CD14-positive monocyte (primary cell): Measurements from ENCODE around the gene GNG4. TPM values are rescaled to one million over a fixed set of nuclear protein-coding genes. Genes with fewer than 3 reads are reported as not detected.
A peak's percentile ranks its signal among the peaks of the same experiment; 100 is the strongest.

Experiments used
- DNase-seq, 3 donors: peaks; one replicate each; pipeline ENCODE4 v3.0.0-alpha.2; 2011 to 2022
- H2AFZ ChIP-seq: 2 replicates; pipeline ENCODE4 v1.6.0; 2012; ENCODE audit warnings: mild to moderate bottlenecking, low read depth, low read length, inconsistent platforms; ENCODE audit not compliant: insufficient read depth, poor library complexity, severe bottlenecking
- H3K27ac ChIP-seq, 2 donors: 1 replicate in 1 of 2; 2 replicates in 1 of 2; pipeline ENCODE4 v1.5.1; 2012 to 2013; ENCODE audit warnings: low read length in 2 of 2, control low read depth in 1 of 2, inconsistent platforms in 1 of 2, low read depth in 1 of 2, mild to moderate bottlenecking in 1 of 2
- H3K27me3 ChIP-seq, 2 donors: one replicate each; pipeline versions ENCODE4 v1.6.0 to v1.6.1; 2011 to 2013; ENCODE audit warnings: low read length in 2 of 2; ENCODE audit not compliant: control insufficient read depth in 2 of 2, insufficient read depth in 2 of 2
- H3K36me3 ChIP-seq, 2 donors: replicated peaks in 1 of 2; 1 replicate in 1 of 2; 2 replicates in 1 of 2; pipeline versions ENCODE4 v1.5.1 to v1.6.1; 2012 to 2013; ENCODE audit warnings: low read length in 2 of 2, control low read depth in 1 of 2, inconsistent platforms in 1 of 2, mild to moderate bottlenecking in 1 of 2; ENCODE audit not compliant: insufficient read depth in 2 of 2, control insufficient read depth in 1 of 2
- H3K4me1 ChIP-seq, 2 donors: 1 replicate in 1 of 2; 2 replicates in 1 of 2; pipeline versions ENCODE4 v1.5.1 to v1.6.1; 2012 to 2013; ENCODE audit warnings: low read length in 2 of 2, control low read depth in 1 of 2, inconsistent platforms in 1 of 2, mild to moderate bottlenecking in 1 of 2, moderate library complexity in 1 of 2; ENCODE audit not compliant: insufficient read depth in 2 of 2, control insufficient read depth in 1 of 2
- H3K4me2 ChIP-seq: replicated peaks from 2 replicates; pipeline ENCODE3; 2012; ENCODE audit warnings: low read length, moderate library complexity, mild to moderate bottlenecking; ENCODE audit not compliant: poor library complexity, severe bottlenecking; ENCODE audit errors: extremely low read depth
- H3K4me3 ChIP-seq, 3 experiments: fragments of 200-600 bp in 1 of 3; sonication (generic) in 1 of 3; replicated peaks in 1 of 3; 1 replicate in 2 of 3; 2 replicates in 1 of 3; pipeline ENCODE4 v1.5.1; 2011 to 2013; ENCODE audit warnings: low read length in 3 of 3, mild to moderate bottlenecking in 3 of 3, control low read depth in 2 of 3, low read depth in 2 of 3, inconsistent platforms in 1 of 3, moderate library complexity in 1 of 3
- H3K79me2 ChIP-seq: 2 replicates; pipeline ENCODE4 v1.6.0; 2012; ENCODE audit warnings: mild to moderate bottlenecking, control low read depth, inconsistent platforms, low read length, moderate library complexity; ENCODE audit not compliant: insufficient read depth
- H3K9ac ChIP-seq: 2 replicates; pipeline ENCODE4 v1.6.0; 2017; ENCODE audit warnings: low read length, mild to moderate bottlenecking; ENCODE audit not compliant: insufficient read depth, poor library complexity, severe bottlenecking
- H3K9me3 ChIP-seq, 2 donors: replicated peaks in 1 of 2; 1 replicate in 1 of 2; 2 replicates in 1 of 2; pipeline versions ENCODE4 v1.5.1 to v1.6.1; 2012 to 2013; ENCODE audit warnings: low read length in 2 of 2, control low read depth in 1 of 2; ENCODE audit not compliant: control insufficient read depth in 1 of 2, insufficient read depth in 1 of 2
- H4K20me1 ChIP-seq: 2 replicates; pipeline ENCODE4 v1.6.0; 2012; ENCODE audit warnings: mild to moderate bottlenecking, low read length, control low read depth, moderate library complexity; ENCODE audit not compliant: insufficient read depth
- H3K27ac Mint-ChIP-seq, 7 donors: one replicate each; pipeline ENCODE4 v1.8.0; 2020; ENCODE audit warnings: mild to moderate bottlenecking in 7 of 7, mixed read lengths in 7 of 7, moderate library complexity in 6 of 7, inconsistent platforms in 2 of 7
- H3K27me3 Mint-ChIP-seq, 3 donors: one replicate each; pipeline ENCODE4 v1.8.0; 2021 to 2022; ENCODE audit warnings: low read depth in 3 of 3, mild to moderate bottlenecking in 3 of 3, mixed read lengths in 3 of 3, moderate library complexity in 3 of 3, inconsistent platforms in 1 of 3
- H3K36me3 Mint-ChIP-seq, 2 donors: one replicate each; pipeline ENCODE4 v1.8.0; 2020; ENCODE audit warnings: mixed read lengths in 2 of 2, inconsistent platforms in 1 of 2, mild to moderate bottlenecking in 1 of 2
- H3K4me1 Mint-ChIP-seq: one replicate; pipeline ENCODE4 v1.8.0; 2020; ENCODE audit warnings: mild to moderate bottlenecking, mixed read lengths
- H3K4me3 Mint-ChIP-seq, 2 donors: one replicate each; pipeline ENCODE4 v1.8.0; 2020; ENCODE audit warnings: mild to moderate bottlenecking in 2 of 2, mixed read lengths in 2 of 2, moderate library complexity in 1 of 2
- H3K9me3 Mint-ChIP-seq, 7 donors: one replicate each; pipeline ENCODE4 v1.8.0; 2020 to 2022; ENCODE audit warnings: mixed read lengths in 7 of 7, mild to moderate bottlenecking in 6 of 7, moderate library complexity in 6 of 7, inconsistent platforms in 2 of 7
- WGBS: methylation state at CpG from one replicate; pipeline ENCODE4 v1.1.5; 2013; ENCODE audit warnings: missing lambda C conversion rate; ENCODE audit not compliant: insufficient coverage; 5-methylcytosine and 5-hydroxymethylcytosine counted together
- intact Hi-C, 2 donors: fragments of 100-400 bp; cut with micrococcal nuclease; formaldehyde crosslinking; loops; one replicate each; pipeline versions ENCODE4 v1.15.0 to v1.15.1; 2023
- polyA plus RNA-seq, 3 donors: library from polyadenylated mRNA; depleted of rRNA in 1 of 3; unstranded in 2 of 3; stranded (reverse) in 1 of 3; fragments of 300-500 nt in 2 of 3; fragments of >200 nt in 1 of 3; fragmentation: Illumina TruSeq in 2 of 3; gene quantifications; 1 replicate in 2 of 3; 2 replicates in 1 of 3; pipeline ENCODE4 v1.2.3, GENCODE V29; 2012 to 2021
- TF ChIP-seq, protein P1 (sequence below): fragments of 200-600 bp; IDR thresholded peaks from one replicate; pipeline ENCODE4 v1.8.0; 2022; ENCODE audit warnings: antibody characterized with exemption, mild to moderate bottlenecking

The GNG4 gene
- polyA plus RNA-seq, 3 donors = not detected

DNA sequence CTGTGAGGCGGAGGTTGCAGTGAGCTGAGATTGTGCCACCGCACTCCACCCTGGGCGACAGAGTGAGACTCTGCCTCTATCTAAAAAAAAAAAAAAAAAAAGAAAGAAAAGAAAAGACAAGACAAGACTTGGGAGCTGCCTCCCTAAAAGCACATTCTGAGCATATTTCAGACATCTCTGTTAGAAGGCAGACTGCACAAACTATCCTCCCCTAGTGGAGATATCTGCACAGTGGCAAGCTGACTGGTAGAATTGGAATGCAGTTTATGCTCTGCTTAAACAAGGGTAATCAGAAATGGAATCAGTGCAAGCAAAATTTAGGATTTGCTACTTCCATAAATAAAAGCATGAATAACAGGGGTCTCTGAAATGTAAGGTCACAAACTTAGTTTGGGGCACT lies 31.8 kb downstream of the GNG4 start:
- Histone ChIP-seq H2AFZ (no peak overlapping the region), H3K9ac (no peak overlapping the region), H3K79me2 (no peaks in the 10 kb centered on the region), H3K27ac (no peak overlapping the region), H4K20me1 (no peaks in the 10 kb centered on the region), H3K4me3 (no peak overlapping the region), H3K27me3 (no peaks in the 10 kb centered on the region), H3K36me3 (no peaks in the 10 kb centered on the region), H3K9me3 (no peaks in the 10 kb centered on the region), H3K4me2 (no peak overlapping the region), H3K4me1 (no peaks in the 10 kb centered on the region)
- no CpG with 5 or more reads among the region's 3 CpGs for WGBS
- no peak for DNase-seq
- H3K27ac Mint-ChIP-seq = no peak overlapping the region
- TF ChIP-seq, protein P1, sequence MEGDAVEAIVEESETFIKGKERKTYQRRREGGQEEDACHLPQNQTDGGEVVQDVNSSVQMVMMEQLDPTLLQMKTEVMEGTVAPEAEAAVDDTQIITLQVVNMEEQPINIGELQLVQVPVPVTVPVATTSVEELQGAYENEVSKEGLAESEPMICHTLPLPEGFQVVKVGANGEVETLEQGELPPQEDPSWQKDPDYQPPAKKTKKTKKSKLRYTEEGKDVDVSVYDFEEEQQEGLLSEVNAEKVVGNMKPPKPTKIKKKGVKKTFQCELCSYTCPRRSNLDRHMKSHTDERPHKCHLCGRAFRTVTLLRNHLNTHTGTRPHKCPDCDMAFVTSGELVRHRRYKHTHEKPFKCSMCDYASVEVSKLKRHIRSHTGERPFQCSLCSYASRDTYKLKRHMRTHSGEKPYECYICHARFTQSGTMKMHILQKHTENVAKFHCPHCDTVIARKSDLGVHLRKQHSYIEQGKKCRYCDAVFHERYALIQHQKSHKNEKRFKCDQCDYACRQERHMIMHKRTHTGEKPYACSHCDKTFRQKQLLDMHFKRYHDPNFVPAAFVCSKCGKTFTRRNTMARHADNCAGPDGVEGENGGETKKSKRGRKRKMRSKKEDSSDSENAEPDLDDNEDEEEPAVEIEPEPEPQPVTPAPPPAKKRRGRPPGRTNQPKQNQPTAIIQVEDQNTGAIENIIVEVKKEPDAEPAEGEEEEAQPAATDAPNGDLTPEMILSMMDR = no peak
- H3K4me1 Mint-ChIP-seq = no peaks in the 10 kb centered on the region
- no peaks in the 10 kb centered on the region for H3K9me3 Mint-ChIP-seq
- H3K36me3 Mint-ChIP-seq = no peaks in the 10 kb centered on the region
- H3K4me3 Mint-ChIP-seq = no peak overlapping the region
- H3K27me3 Mint-ChIP-seq = peaks cover 3 to 7% (median 3%) of the 10 kb centered on the region in 3 donors
- intact Hi-C loops = loop anchor here in 1 of 2 donors (10.0 kb wide), 1 partner anchor 93 kb away; no protein-coding TSS in a partner anchor

DNA sequence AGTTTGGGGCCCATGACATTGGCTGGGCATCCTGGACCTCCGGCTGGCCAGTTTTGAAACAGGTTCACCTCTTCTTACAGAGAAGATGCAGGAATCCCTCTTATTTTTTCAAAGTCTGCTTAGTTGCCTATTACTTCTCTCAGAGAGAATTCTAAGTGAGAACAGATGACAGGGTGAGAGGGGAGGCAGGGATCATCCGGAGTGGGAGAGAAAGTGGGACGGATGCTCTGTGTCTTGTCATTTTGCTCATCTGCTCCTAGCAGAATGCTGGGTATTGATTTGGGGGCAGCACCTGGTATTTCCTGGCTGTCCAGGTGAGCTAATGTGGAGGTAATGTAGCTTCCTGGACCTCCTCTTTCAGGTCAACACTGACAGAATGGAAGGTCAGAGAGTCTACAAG lies 32.4 kb downstream of the GNG4 start:
- Histone ChIP-seq H3K4me1 (no peaks in the 10 kb centered on the region), H4K20me1 (no peaks in the 10 kb centered on the region), H3K79me2 (no peaks in the 10 kb centered on the region), H3K36me3 (no peaks in the 10 kb centered on the region), H3K27me3 (no peaks in the 10 kb centered on the region), H3K9ac (no peak overlapping the region), H3K9me3 (no peaks in the 10 kb centered on the region), H3K4me2 (no peak overlapping the region), H2AFZ (no peak overlapping the region), H3K27ac (no peak overlapping the region), H3K4me3 (no peak overlapping the region)
- no peaks in the 10 kb centered on the region for H3K36me3 Mint-ChIP-seq
- DNase-seq = no peak
- peaks cover 3 to 7% (median 5%) of the 10 kb centered on the region in 3 donors for H3K27me3 Mint-ChIP-seq
- H3K4me3 Mint-ChIP-seq = no peak overlapping the region
- peak overlapping the region in 1 of 7 donors; percentile 6 for H3K27ac Mint-ChIP-seq
- H3K9me3 Mint-ChIP-seq = no peaks in the 10 kb centered on the region
- no peaks in the 10 kb centered on the region for H3K4me1 Mint-ChIP-seq
- 100% methylated on average over 1 of the region's 3 CpGs for whole genome bisulfite sequencing
- intact Hi-C loops = loop anchor here in 1 of 2 donors (10.0 kb wide), 1 partner anchor 92 kb away; no protein-coding TSS in a partner anchor
- TF ChIP-seq, protein P1 = no peak
